ENCODE measurements around the gene ZNF544. TPM values are rescaled to one million over a fixed set of nuclear protein-coding genes. Genes with fewer than 3 reads are reported as not detected.

Gene ZNF544
- total RNA-seq, 1 experiment from 2014 or later = 63.8 TPM

- Mint-ChIP-seq H3K9me3 (peaks cover 16% of the 10 kb centered on the region), H3K4me3 (peak overlapping the region; percentile 91), H3K36me3 (peaks cover 45% of the 10 kb centered on the region), H3K27me3 (ENCODE audit: low read depth) (no peaks in the 10 kb centered on the region), H3K27ac (peak overlapping the region; percentile 91), H3K4me1 (peaks cover 10% of the 10 kb centered on the region)
- TF ChIP-seq E2F1 (CRISPR knock-in tag; IDR thresholded peaks at IDR 0.05) (no peak), MXD4 (CRISPR knock-in tag; IDR thresholded peaks at IDR 0.05; ENCODE audit: borderline replicate concordance) (no peak), TP53 (CRISPR knock-in tag; IDR thresholded peaks at IDR 0.05) (no peak), TEAD4 (CRISPR knock-in tag; IDR thresholded peaks at IDR 0.05) (no peak), ZNF138 (CRISPR knock-in tag; conservative IDR thresholded peaks at IDR 0.05) (no peak), SOX15 (CRISPR knock-in tag; IDR thresholded peaks at IDR 0.05) (no peak), CDX4 (CRISPR knock-in tag; IDR thresholded peaks at IDR 0.05; ENCODE audit: borderline replicate concordance) (no peak), RORB (CRISPR knock-in tag; IDR thresholded peaks at IDR 0.05) (no peak), ERG (CRISPR knock-in tag; IDR thresholded peaks at IDR 0.05) (no peak), NFATC4 (CRISPR knock-in tag; IDR thresholded peaks at IDR 0.05) (no peak)
- TF ChIP-seq, protein P1, sequence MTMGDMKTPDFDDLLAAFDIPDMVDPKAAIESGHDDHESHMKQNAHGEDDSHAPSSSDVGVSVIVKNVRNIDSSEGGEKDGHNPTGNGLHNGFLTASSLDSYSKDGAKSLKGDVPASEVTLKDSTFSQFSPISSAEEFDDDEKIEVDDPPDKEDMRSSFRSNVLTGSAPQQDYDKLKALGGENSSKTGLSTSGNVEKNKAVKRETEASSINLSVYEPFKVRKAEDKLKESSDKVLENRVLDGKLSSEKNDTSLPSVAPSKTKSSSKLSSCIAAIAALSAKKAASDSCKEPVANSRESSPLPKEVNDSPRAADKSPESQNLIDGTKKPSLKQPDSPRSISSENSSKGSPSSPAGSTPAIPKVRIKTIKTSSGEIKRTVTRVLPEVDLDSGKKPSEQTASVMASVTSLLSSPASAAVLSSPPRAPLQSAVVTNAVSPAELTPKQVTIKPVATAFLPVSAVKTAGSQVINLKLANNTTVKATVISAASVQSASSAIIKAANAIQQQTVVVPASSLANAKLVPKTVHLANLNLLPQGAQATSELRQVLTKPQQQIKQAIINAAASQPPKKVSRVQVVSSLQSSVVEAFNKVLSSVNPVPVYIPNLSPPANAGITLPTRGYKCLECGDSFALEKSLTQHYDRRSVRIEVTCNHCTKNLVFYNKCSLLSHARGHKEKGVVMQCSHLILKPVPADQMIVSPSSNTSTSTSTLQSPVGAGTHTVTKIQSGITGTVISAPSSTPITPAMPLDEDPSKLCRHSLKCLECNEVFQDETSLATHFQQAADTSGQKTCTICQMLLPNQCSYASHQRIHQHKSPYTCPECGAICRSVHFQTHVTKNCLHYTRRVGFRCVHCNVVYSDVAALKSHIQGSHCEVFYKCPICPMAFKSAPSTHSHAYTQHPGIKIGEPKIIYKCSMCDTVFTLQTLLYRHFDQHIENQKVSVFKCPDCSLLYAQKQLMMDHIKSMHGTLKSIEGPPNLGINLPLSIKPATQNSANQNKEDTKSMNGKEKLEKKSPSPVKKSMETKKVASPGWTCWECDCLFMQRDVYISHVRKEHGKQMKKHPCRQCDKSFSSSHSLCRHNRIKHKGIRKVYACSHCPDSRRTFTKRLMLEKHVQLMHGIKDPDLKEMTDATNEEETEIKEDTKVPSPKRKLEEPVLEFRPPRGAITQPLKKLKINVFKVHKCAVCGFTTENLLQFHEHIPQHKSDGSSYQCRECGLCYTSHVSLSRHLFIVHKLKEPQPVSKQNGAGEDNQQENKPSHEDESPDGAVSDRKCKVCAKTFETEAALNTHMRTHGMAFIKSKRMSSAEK (CRISPR knock-in tag; IDR thresholded peaks at IDR 0.05; ENCODE audit: borderline replicate concordance) = no peak
- TF ChIP-seq, protein P2, sequence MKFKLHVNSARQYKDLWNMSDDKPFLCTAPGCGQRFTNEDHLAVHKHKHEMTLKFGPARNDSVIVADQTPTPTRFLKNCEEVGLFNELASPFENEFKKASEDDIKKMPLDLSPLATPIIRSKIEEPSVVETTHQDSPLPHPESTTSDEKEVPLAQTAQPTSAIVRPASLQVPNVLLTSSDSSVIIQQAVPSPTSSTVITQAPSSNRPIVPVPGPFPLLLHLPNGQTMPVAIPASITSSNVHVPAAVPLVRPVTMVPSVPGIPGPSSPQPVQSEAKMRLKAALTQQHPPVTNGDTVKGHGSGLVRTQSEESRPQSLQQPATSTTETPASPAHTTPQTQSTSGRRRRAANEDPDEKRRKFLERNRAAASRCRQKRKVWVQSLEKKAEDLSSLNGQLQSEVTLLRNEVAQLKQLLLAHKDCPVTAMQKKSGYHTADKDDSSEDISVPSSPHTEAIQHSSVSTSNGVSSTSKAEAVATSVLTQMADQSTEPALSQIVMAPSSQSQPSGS (CRISPR knock-in tag; IDR thresholded peaks at IDR 0.05; ENCODE audit: borderline replicate concordance, low read depth) = no peak
- TF ChIP-seq, protein P3, sequence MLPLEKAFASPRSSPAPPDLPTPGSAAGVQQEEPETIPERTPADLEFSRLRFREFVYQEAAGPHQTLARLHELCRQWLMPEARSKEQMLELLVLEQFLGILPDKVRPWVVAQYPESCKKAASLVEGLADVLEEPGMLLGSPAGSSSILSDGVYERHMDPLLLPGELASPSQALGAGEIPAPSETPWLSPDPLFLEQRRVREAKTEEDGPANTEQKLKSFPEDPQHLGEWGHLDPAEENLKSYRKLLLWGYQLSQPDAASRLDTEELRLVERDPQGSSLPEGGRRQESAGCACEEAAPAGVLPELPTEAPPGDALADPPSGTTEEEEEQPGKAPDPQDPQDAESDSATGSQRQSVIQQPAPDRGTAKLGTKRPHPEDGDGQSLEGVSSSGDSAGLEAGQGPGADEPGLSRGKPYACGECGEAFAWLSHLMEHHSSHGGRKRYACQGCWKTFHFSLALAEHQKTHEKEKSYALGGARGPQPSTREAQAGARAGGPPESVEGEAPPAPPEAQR (CRISPR knock-in tag; IDR thresholded peaks at IDR 0.05) = no peak
- TF ChIP-seq, protein P4, sequence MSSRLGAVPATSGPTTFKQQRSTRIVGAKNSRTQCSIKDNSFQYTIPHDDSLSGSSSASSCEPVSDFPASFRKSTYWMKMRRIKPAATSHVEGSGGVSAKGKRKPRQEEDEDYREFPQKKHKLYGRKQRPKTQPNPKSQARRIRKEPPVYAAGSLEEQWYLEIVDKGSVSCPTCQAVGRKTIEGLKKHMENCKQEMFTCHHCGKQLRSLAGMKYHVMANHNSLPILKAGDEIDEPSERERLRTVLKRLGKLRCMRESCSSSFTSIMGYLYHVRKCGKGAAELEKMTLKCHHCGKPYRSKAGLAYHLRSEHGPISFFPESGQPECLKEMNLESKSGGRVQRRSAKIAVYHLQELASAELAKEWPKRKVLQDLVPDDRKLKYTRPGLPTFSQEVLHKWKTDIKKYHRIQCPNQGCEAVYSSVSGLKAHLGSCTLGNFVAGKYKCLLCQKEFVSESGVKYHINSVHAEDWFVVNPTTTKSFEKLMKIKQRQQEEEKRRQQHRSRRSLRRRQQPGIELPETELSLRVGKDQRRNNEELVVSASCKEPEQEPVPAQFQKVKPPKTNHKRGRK (CRISPR knock-in tag; IDR thresholded peaks at IDR 0.05; ENCODE audit: borderline replicate concordance) = no peak
- TF ChIP-seq, protein P5, sequence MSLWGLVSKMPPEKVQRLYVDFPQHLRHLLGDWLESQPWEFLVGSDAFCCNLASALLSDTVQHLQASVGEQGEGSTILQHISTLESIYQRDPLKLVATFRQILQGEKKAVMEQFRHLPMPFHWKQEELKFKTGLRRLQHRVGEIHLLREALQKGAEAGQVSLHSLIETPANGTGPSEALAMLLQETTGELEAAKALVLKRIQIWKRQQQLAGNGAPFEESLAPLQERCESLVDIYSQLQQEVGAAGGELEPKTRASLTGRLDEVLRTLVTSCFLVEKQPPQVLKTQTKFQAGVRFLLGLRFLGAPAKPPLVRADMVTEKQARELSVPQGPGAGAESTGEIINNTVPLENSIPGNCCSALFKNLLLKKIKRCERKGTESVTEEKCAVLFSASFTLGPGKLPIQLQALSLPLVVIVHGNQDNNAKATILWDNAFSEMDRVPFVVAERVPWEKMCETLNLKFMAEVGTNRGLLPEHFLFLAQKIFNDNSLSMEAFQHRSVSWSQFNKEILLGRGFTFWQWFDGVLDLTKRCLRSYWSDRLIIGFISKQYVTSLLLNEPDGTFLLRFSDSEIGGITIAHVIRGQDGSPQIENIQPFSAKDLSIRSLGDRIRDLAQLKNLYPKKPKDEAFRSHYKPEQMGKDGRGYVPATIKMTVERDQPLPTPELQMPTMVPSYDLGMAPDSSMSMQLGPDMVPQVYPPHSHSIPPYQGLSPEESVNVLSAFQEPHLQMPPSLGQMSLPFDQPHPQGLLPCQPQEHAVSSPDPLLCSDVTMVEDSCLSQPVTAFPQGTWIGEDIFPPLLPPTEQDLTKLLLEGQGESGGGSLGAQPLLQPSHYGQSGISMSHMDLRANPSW (CRISPR knock-in tag; conservative IDR thresholded peaks at IDR 0.05; ENCODE audit: low read depth) = no peak
- TF ChIP-seq, protein P6, sequence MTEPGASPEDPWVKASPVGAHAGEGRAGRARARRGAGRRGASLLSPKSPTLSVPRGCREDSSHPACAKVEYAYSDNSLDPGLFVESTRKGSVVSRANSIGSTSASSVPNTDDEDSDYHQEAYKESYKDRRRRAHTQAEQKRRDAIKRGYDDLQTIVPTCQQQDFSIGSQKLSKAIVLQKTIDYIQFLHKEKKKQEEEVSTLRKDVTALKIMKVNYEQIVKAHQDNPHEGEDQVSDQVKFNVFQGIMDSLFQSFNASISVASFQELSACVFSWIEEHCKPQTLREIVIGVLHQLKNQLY (CRISPR knock-in tag; IDR thresholded peaks at IDR 0.05) = no peak
- ChIA-PET CTCF (interaction anchor here (0.7 to 1.0 kb wide), 4 partner anchors 21 to 144 kb away, joined by 3 to 6 read pairs (median 3); no protein-coding TSS in a partner anchor), POLR2A (interaction anchor here (1.0 to 1.8 kb wide), 7 partner anchors 22 to 180 kb away, joined by 4 to 8 read pairs (median 5); partner anchors contain the start of genes ZNF135, ZNF544, ZNF606 and ZSCAN22)
- ATAC-seq (no peak), DNase-seq (ENCODE audit: low spot score) (no peak)
Observed at GRCh38 chr19:58182577-58182988, 46.1 kb upstream of the ZNF544 start.

Measured in WTC11 (cell line).